ENCODE measurements around the gene ZNF177.
"Not testable (repeated sequence)": the region's sequence is repeated elsewhere in the genome, so short reads cannot be mapped to it uniquely, and the experiment has no call there.

Gene ZNF177

GRCh38 chr19:9362905-9363304, at the start of gene ZNF177:
ZNF177 (plus strand) TSS chr19:9363013; CDS start chr19:9378312, 15,299 bp downstream.
- DNase-seq (ENCODE audit: low read depth), result peak; percentile 3

- no peak for DNase-seq (ENCODE audit: low read depth)
These were observed 49.1 kb upstream of the ZNF177 start for GRCh38 chr19:9313756-9314155.

GRCh38 chr19:9321338-9321737, 41.5 kb upstream of the ZNF177 start:
- DNase-seq (ENCODE audit: low read depth), result no peak

GRCh38 chr19:9321756-9322155, 41.1 kb upstream of the ZNF177 start:
- not testable (repeated sequence) for DNase-seq (ENCODE audit: low read depth)

GRCh38 chr19:9322201-9322600, 40.6 kb upstream of the ZNF177 start:
- DNase-seq (ENCODE audit: low read depth), result not testable (repeated sequence)

- peak; percentile 91 for DNase-seq (ENCODE audit: low read depth)
These were observed 39.3 kb upstream of the ZNF177 start for GRCh38 chr19:9323557-9323918.

GRCh38 chr19:9323919-9324583, 38.8 kb upstream of the ZNF177 start, which contains the start of gene ZNF559:
ZNF559 (plus strand) TSS chr19:9324179; CDS start chr19:9338550, 14,371 bp downstream.
- DNase-seq (ENCODE audit: low read depth), result peak; percentile 95

GRCh38 chr19:9324584-9324962, 38.2 kb upstream of the ZNF177 start:
- no peak for DNase-seq (ENCODE audit: low read depth)

GRCh38 chr19:9329999-9330398, 32.8 kb upstream of the ZNF177 start:
- no peak for DNase-seq (ENCODE audit: low read depth)

GRCh38 chr19:9342610-9343304, 20.1 kb upstream of the ZNF177 start:
- no peak for DNase-seq (ENCODE audit: low read depth)

- DNase-seq (ENCODE audit: low read depth), result no peak
These were observed 17.8 kb upstream of the ZNF177 start for GRCh38 chr19:9345005-9345404.

- no peak for DNase-seq (ENCODE audit: low read depth)
These were observed 14.6 kb upstream of the ZNF177 start for GRCh38 chr19:9348253-9348652.

- DNase-seq (ENCODE audit: low read depth), result no peak
These were observed 14.1 kb upstream of the ZNF177 start for GRCh38 chr19:9348671-9349070.

GRCh38 chr19:9352505-9352904, 10.3 kb upstream of the ZNF177 start:
- DNase-seq (ENCODE audit: low read depth), result no peak

GRCh38 chr19:9353011-9353410, 9.8 kb upstream of the ZNF177 start:
- no peak for DNase-seq (ENCODE audit: low read depth)

GRCh38 chr19:9354651-9355050, 8.2 kb upstream of the ZNF177 start:
- peak; percentile 16 for DNase-seq (ENCODE audit: low read depth)

- DNase-seq (ENCODE audit: low read depth), result no peak
These were observed 8.2 kb downstream of the ZNF177 start for GRCh38 chr19:9370738-9371619.

GRCh38 chr19:9381361-9381785, 18.6 kb downstream of the ZNF177 start:
- no peak for DNase-seq (ENCODE audit: low read depth)

- DNase-seq (ENCODE audit: low read depth), result peak; percentile 88
These were observed 44.1 kb downstream of the ZNF177 start for GRCh38 chr19:9406798-9407352.

- no peak for DNase-seq (ENCODE audit: low read depth)
These were observed 45.0 kb downstream of the ZNF177 start for GRCh38 chr19:9407827-9408226.

- no peak for DNase-seq (ENCODE audit: low read depth)
These were observed 50.6 kb downstream of the ZNF177 start for GRCh38 chr19:9413240-9413954.

- DNase-seq (ENCODE audit: low read depth), result no peak
These were observed 65.1 kb downstream of the ZNF177 start for GRCh38 chr19:9427941-9428340.

Data from fibroblast of gingiva (primary cell).